Brain microvascular endothelial cell (primary cell): Measurements from ENCODE around the gene VRK3.
A peak's percentile ranks its signal among the peaks of the same experiment; 100 is the strongest.

Experiments used
- DNase-seq: peaks from one replicate; pipeline ENCODE4 v3.0.0-alpha.2; 2020
- H3K27ac ChIP-seq: fragments of 250-450 bp; sonication (Bioruptor Pico); 2 replicates; pipeline ENCODE4 v1.5.1; 2020; ENCODE audit warnings: mild to moderate bottlenecking, moderate library complexity
- H3K27me3 ChIP-seq: fragments of 250-450 bp; sonication (Bioruptor Pico); replicated peaks from 2 replicates; pipeline ENCODE4 v1.5.1; 2020; ENCODE audit warnings: mild to moderate bottlenecking
- H3K36me3 ChIP-seq: fragments of 250-450 bp; sonication (Bioruptor Pico); replicated peaks from 2 replicates; pipeline ENCODE4 v1.5.1; 2020; ENCODE audit warnings: mild to moderate bottlenecking
- H3K4me3 ChIP-seq: 2 replicates; pipeline ENCODE4 v1.5.1; 2011; ENCODE audit warnings: low read depth, mild to moderate bottlenecking, control low read depth, low read length, moderate library complexity
- in situ Hi-C: cut with HindIII; loops from 2 replicates; pipeline ENCODE4 v1.10.0; 2017; ENCODE audit warnings: low sequenced_read_pairs, low pct_ligation_motif_present
- TF ChIP-seq, protein P1 (sequence below): IDR thresholded peaks from 2 replicates; pipeline ENCODE4 v1.5.1; 2011; ENCODE audit warnings: low read depth, mild to moderate bottlenecking, moderate library complexity, low read length, control low read depth, inconsistent platforms; ENCODE audit errors: missing control alignments

The VRK3 gene

DNA sequence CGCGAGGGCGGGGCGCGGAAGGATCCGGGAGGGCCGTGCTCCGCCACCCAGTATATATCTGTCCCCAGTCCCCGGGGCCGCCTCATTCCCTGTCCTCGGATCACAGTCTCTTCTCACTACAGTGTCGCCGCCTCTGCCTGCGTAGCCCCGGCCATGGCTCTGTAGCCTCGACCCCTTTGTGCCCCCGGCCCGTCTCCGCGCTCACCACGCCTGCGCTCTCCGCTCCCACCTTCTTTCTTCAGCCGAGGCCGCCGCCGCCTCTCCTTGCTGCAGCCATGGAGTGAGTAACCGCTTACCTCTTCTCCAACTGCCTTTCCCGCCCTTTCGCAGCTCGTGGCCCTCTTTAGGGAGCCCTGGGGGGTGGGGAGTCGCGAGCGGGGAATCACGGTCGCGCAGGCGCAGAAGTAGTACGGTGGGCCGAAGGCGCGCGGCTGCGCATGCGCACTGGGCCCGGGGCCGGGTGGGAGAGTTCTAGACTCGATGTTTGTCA, 96.0 kb downstream of the VRK3 start, which contains the start of the genes ATF5 and NUP62:
TSS of gene ATF5 (plus strand) at position 85 of the 490 bp plus-strand sequence. CDS start 1,646 bp downstream, outside the sequence.
TSS of gene NUP62 (minus strand) at position 384 of the 490 bp plus-strand sequence. CDS start 19,697 bp downstream, outside the sequence.
- peaks cover 22% of the 10 kb centered on the region for H3K36me3 ChIP-seq
- DNase-seq, result peak; percentile 52
- peak within 1 kb of the TSS; percentile 96 for H3K4me3 ChIP-seq
- TF ChIP-seq, protein P1, sequence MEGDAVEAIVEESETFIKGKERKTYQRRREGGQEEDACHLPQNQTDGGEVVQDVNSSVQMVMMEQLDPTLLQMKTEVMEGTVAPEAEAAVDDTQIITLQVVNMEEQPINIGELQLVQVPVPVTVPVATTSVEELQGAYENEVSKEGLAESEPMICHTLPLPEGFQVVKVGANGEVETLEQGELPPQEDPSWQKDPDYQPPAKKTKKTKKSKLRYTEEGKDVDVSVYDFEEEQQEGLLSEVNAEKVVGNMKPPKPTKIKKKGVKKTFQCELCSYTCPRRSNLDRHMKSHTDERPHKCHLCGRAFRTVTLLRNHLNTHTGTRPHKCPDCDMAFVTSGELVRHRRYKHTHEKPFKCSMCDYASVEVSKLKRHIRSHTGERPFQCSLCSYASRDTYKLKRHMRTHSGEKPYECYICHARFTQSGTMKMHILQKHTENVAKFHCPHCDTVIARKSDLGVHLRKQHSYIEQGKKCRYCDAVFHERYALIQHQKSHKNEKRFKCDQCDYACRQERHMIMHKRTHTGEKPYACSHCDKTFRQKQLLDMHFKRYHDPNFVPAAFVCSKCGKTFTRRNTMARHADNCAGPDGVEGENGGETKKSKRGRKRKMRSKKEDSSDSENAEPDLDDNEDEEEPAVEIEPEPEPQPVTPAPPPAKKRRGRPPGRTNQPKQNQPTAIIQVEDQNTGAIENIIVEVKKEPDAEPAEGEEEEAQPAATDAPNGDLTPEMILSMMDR, result no peak
- in situ Hi-C loops, result no loop called here
- no peaks in the 10 kb centered on the region for H3K27me3 ChIP-seq
- peak within 1 kb of the TSS; percentile 86 for H3K27ac ChIP-seq

DNA sequence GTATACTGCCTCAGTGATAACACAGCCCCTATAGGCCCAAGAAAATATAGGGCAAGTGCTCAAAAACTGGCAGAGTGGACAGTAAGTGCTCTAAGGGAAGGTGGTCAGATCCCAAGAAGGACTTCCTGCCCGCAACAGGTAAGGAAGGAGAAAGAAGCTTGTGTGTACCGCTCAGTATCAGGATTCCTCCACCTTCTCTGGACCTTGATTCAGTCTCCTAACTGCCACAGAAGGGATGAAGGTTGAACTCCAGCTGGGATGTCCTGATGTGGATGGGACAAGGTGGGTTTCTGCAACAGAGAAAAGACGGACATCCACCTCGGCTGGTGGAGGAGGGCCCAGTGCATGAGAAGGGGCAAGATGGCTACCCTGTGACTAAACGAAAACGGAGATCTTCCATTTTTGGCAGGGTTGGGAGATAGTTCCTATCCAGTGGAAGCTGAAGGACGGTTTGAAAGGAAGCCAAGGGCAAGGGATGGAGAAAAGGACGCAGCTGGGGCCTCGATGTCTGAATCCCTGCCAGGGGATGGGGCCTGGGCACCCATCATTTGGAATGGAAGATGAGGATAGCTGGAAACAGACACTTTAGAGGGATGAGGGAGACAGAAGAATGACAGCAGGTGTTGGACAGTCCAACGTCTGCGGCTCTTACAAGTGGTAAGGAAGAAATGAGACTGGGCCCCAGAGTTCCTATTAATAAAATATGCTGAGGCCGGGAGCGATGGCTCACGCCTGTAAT, 97.5 kb downstream of the VRK3 start:
- Histone ChIP-seq H3K36me3 (peaks cover 29% of the 10 kb centered on the region), H3K27ac (no peak overlapping the region), H3K4me3 (peak overlapping the region; percentile 12), H3K27me3 (no peaks in the 10 kb centered on the region)
- TF ChIP-seq, protein P1, result no peak
- in situ Hi-C loops, result no loop called here
- DNase-seq, result no peak

DNA sequence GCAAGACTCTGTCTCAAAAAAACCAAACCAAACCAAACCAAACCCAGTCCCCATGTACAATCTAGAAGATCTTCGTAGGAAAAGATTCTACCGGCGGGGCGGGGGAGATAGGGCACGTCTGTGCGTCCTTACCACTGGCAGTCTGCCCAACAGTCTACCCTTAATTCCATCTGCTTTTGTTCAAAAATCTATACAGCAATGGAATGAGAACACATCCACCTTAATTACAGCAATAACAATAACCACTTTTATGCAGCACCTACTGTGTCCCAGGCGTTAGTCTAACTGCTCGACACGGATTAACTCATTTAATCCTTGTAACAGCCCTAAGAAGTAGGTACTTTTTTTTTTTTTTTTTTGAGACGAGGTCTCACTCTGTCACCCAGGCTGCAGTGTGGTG, 98.7 kb downstream of the VRK3 start:
- H3K36me3 ChIP-seq, result peaks cover 22% of the 10 kb centered on the region
- no peaks in the 10 kb centered on the region for H3K27me3 ChIP-seq
- in situ Hi-C loops, result no loop called here
- TF ChIP-seq, protein P1, result no peak
- H3K4me3 ChIP-seq, result no peak overlapping the region
- H3K27ac ChIP-seq, result no peak overlapping the region
- no peak for DNase-seq
